GM19463 (cell line): Measurements from ENCODE around the gene ATP6V1B1.

Experiments
- ATAC-seq: cut with Tn5 transposase; IDR thresholded peaks from one replicate; pipeline ENCODE4 v1.9.1; 2021; ENCODE audit warnings: mild to moderate bottlenecking, moderate library complexity; ENCODE audit not compliant: unreplicated experiment

The ATP6V1B1 gene

DNA sequence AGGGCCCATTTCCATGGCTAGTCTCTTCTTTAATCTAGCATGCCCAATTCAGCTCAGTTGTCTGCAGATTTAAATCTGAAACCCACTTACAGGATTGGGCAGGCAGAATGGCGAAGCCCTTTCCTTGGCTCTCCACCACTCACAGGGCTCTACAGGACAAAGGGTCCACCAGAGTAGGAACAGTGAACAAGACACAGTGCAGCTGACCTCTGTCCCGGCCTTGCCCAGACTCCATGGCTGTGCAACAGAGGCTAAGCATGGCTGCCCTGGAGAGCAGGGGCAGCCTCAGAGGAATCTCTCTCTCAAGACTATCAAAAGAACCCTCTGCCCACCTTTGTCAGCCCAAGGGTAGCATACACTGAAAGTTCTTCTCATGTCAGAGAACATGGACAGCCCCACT is 9.7 kb upstream of the ATP6V1B1 start:
- no peak for ATAC-seq

DNA sequence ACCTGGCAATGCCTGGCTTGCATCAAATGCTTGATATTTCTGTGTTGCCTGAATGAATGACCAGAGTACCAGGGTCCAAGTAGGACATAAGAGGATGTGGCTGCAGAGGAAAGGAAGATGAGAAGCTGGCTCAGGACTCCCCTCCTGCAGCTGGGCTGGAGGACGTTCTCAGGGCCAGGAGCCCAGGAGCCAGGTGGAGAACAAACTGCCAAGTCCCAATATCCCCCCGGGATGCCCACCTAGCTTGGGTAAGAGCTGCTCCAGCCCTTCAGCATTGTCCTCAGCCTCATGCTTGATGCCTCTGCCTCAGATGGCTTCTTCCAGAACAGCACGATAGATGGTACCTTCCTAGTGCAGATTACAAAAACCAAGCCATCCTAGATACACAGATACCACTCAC is 8.6 kb upstream of the ATP6V1B1 start:
- no peak for ATAC-seq

DNA sequence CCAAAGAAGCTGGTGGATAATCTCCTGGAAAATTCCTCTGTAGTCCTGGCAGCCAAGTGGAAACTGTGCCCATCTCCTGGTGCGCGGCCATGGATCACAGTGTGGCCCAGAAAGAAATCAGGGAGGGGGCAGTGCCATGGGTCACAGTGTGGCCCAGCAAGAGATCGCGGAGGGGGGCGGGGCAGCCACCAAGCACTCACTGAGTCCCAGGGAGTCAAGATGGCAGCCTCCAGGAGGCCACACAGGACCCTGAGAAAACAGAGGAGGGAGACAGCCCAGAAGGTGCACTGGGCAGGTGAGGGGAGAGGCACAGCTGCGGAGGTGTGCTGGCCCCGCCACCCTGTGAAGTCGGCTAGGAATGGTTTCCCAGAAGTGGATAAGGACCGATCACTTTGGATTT is 8.1 kb upstream of the ATP6V1B1 start:
- ATAC-seq = no peak

DNA sequence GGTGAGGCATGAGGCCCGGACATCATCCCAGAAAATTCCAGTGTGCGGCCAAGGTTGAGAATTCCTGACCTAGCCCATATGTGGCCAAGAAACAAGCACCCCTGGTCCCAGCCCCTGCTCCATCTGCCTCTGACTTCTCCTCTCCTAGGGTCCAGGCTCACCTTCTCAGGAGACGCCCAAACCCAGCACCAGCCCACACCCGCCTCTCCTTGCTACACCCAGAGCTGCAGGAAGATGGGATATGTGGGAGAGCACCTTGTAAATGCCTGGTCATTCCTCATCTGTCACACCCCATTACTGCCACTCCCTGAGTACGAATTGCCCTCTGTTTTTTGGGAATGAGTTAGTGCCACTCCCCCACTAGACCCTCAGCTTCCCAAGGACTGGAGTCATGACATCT is 7.3 kb upstream of the ATP6V1B1 start:
- ATAC-seq = no peak

DNA sequence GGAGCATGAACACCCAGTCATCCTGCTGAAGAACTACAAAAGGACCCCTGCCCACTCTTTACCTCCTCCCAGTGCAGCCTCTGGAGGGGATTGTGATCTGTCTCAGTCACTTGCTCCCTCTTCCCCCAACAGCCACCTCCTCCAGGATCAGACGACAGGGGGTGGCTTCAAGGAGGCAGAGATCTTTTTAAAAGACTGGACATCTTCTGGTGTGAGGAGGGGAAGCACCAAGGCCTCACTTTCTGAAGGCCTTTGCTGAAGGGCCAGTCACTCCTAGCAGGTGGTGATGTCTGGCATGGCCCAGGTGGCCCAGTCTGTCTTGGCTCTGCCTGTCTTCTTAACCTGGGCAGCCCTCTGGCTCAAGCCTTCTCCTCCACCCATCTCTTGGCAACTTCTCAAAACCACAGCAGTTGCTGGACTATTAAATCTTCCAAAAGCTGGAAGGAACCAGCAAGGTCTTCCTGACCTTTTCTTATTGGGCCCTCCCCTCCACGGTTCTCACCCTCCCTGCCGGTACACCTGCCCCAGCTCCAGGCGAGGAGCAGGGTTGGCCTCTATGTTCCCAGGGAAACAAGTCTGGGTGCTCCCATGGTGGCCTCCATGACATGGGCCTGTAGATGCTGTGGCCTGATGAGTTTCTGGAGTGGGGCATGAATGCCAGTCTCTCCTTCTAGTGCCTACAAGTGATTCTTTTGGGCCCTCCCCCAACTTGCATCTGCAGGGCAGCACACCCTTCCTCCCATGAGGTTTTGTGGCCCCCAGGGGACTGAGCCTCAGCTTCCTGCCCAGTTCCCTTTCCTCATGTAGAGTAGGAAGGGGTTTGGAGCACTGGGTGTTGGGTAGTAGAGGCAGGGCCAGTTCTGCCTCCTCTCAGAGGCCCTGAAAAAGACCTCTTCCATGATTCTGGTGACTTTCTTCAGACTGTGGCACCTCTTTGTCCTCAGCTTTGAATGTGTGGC is 5.0 kb upstream of the ATP6V1B1 start:
- ATAC-seq = no peak

DNA sequence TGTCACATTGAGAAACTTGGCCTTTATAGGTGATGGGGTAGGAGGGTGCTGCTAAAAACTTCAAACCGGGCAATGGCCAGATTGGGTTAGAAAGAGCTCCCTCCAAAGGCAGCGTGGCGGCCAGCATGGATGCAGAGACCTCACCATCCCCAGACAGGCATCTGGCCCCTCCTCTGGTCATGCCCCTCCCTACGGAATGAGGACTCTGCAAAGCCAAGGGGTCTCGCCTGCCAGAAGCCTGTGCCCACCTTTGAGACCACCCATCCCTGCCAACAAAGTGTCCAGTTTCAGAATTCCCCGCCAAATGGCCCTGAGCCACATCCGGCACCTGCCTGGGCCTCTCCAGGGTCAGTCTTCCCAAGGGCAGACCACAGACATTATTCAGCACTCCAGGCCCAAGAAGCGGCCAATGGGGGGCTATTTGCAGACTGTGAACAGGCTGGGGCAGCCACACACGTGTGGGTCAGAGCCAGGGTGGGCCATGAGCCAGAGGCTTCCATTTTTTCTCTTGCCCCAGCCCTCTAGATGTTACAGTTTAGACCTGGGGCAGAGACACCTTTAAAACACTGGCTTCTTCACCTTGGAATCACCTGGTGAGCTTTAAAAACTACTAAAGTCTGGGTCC is 4.2 kb upstream of the ATP6V1B1 start:
- no peak for ATAC-seq

DNA sequence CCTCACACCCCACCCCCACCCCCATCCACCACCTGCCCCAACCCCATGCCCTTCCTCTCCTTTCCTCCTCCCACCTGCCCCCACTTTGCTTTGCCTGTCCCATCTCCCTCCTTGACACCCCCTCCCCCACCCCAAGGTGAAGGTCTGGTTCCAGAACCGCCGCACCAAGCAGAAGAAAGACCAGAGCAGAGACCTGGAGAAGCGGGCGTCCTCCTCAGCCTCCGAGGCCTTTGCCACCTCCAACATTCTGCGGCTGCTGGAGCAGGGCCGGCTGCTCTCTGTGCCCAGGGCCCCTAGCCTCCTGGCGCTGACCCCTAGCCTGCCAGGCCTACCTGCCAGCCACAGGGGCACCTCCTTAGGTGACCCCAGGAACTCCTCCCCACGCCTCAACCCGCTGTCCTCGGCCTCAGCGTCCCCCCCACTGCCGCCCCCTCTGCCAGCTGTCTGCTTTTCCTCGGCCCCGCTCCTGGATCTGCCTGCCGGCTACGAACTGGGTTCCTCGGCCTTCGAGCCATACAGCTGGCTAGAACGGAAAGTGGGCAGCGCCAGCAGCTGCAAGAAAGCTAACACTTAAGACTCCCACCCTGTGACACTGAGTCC is 3.0 kb upstream of the ATP6V1B1 start:
- no peak for ATAC-seq

DNA sequence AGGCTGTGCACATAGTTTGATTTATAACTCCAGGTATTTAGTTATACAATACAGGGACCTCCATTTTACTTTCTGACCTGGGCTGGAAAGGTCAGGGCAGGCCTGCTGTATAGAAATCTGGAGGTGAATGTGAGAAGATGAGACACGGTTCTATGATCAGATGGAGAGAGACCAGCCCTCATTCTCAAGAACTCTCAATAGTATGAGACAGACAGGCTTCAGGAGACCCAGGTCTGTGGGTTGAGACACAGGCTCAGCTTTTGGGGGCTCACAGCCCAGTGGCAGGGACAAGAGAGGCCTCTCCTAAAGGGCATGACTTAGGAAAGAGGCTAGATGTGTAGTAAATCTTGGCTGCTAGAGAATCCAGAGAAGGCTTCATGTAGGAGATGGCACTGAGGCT is 719 bp upstream of the ATP6V1B1 start:
- ATAC-seq = no peak

DNA sequence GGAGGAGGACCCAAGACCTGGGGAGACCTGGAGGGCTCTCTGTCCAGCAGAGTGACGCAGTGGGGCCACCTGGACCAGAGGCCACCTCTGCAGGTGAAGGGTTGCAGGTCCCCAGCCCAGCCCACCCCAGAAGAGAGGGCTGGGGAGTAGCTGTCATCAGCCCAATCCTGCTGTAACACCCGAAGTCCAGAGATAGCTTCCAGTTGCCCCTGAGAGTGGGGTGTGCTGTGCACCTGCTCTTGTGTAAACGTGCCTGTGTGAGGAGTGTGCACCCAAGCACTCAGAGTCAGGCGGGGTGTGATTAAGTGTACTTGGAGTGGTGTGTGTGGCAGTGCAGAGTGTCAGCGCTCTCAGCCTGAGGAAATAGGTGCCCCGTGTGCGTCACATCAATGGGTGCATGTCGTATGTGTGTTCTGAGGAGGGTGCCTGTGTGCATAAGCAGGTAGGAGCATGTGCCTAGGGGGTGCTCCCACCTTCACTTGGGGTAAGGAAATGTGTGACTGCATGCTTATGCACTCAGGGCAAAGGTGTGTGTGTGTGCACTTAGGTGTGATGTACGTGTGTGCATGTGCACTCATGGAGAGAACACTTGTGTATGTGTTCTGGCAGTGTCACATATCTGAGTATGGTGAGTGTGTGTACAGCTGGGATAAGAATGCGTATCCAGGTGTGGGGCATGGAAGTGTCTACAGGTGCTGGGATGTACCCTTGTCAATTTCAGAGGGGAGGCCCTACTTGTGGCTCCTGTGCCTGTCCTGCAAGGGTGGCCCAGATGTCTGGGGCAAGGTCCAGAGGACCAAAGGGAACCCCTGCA is 672 bp downstream of the ATP6V1B1 start:
- no peak for ATAC-seq

DNA sequence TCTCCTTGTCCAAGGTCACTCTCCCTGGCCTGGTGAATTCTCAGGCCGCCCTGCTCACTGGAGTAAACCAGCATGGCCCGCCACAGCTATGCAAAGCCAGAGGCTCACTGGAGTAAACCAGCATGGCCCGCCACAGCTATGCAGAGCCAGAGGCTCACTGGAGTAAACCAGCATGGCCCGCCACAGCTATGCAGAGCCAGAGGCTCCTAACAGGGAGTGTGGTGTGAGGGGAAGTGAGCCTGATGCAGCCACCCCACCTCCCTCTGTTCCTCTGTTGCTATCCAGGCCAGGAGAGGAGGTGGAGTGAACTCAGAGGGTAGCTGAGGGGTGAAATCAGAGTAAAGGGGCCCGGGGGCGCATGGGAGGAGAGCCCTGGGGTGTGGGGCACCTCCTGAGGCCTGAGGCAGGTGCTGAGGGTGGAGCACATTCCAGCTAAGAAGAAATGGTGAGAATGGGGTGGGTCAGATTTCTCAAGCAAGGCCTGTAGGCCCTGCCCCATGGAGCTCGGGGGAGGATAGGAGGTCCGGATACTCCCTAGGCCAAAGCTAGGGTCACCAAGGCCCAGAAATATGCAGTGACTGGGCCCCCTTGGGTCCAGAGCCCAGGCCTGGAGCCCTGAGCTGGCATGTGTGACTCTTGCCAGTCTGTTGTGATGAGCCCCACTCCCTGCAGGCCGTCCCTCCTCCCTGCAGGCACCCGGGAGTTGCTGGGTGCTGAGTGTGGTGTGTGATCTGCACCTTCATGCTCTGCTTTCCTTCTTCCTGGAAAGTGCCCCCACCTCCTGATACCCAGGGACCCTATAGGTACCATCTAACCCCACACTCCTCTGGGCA is 1.5 kb downstream of the ATP6V1B1 start:
- no peak for ATAC-seq

DNA sequence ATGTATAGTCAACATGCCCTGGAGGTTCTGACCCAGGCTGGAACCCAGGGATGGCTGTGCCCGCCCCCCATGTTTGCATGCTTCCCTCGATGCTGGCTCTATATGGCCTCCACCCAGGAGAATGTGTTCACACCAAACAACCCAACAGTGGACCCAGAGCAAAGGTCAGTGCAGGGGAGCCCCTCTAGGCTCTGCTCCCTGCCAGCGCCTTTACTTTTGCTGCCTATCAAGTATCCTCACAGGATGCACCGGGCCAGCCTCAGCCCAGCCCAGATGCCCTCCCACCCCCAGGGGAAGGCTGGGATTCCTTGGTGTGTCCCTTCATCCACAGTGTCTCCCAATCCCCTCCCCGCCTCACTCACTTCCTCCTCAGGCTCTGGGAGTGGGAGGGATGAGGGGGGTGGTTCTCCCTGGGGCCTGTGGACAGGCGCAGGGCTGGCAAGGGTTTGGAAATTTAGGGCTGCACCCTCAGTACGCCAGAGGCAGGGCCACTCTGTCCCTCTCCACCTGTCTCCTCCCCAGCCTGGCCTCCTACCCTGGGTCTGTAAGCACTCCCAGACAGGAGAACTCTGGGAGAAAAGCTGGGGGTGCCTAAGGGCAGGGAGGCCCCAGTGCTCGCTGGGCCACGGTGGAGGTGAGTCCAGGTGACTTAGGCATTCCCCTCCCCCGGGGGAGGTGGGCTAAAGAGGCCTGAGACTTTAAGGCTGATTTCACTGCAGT is 2.3 kb downstream of the ATP6V1B1 start:
- no peak for ATAC-seq

DNA sequence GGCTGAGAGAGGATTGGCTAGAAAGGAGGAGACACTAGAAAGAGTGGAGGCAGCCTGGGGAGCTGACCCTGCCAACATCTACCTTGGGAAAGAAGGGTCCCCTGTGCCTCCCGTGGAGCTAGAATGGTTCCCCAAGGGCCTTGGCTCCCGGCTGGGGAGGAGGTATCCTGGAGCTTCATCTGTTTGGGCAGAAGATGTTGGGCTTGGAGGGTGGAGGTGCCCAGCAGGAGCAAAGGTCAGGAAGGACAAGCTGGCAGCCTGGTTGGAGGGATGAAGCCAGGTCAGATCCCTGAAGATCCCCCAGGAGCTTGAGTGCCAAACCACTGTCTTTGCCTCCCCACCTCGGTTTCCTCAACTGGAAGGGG is 2.9 kb downstream of the ATP6V1B1 start:
- no peak for ATAC-seq

DNA sequence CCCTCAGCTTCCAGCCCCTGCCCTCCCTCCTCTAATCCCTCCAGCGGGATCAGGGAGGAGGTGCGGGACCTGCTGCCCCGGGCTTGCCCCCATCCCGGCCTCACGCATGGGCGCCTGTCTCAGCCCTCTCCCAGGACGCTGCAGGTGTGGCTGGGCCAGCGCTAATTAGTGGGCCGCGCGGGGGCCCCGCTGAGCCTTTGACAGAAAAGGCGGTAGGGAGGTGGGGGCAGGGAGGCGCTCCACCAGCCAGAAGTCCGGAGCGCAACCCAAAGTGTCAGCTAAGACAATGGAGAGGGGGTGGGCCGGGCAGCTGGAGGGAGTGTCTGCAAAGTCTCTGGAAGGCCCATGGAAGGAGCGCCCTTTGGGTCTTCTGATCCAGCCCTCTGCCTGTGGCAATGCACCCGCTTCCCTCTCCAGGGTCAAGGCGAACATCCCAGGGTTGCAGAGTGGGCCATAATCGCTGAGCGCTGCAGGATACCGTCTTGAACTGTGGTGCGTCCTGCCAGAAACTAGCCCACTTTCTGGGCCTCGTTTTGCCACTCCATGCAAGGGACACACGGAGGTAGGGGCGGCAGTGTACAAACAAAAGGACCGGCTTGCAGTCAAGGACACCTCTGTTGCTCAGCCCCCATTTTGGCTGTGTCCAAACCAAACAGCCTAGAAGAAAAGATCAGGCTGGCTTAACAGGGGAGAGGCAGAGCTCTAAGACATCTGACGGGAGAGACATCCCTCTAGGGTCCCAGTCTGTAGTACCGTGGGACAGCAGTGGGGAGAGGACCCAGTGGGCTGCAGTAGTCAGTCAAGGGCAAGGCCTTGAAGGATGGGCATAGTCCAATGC is 3.5 kb downstream of the ATP6V1B1 start:
- ATAC-seq = no peak

DNA sequence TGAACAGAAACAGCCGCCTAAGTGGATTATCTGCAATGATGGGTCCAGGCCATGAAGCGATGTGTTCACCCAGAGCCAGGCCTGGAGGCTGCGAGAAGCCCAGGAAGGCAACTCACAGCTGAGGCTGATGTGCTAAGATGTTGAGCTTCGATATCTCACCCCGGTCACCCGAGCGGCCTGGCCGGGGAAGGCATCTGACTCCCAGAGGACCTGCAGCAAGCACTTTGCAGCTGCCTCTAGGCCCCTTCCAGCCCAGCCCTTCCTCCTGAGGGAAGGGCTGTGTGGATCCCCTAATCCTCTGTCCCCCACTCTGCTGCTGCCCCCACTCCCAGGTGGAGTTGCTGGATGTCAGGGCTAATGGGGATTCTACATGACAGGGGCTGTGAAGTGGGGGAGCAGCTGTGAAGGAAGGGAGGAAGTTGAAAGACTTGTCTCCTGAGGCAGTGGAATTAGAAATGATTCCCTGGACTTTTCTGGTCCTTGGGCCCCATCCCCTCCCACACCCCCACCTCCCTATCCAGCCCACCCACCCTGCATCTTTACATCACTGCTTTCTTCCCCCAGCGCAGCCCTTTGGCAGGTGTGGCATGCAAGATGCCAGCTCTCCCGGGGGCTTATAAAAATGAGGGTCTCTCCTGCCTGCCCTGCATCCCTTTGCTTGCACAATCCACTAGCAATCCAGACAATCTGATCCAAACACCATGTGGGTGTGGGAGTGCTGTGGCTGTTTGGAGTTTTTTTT is 4.3 kb downstream of the ATP6V1B1 start:
- ATAC-seq = no peak

DNA sequence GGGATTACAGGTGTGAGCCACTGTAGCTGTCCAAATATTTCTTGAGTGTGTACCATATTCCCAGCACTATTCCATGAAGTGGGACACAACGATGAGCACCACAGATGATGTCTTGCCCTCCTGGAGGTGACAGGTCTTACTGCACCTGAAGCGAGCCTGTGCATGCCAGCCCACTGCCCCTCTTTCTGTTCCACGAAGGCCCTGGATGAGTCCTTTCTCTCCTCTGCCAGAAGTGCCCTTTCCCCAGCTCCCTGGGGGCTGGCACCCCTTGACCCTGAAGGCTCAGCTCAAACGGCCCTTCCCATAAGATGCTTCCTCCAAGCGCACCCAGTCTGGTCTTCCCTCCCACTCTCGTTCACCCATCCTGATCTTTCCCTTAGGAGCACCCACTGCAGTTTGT is 5.5 kb downstream of the ATP6V1B1 start:
- ATAC-seq = no peak

DNA sequence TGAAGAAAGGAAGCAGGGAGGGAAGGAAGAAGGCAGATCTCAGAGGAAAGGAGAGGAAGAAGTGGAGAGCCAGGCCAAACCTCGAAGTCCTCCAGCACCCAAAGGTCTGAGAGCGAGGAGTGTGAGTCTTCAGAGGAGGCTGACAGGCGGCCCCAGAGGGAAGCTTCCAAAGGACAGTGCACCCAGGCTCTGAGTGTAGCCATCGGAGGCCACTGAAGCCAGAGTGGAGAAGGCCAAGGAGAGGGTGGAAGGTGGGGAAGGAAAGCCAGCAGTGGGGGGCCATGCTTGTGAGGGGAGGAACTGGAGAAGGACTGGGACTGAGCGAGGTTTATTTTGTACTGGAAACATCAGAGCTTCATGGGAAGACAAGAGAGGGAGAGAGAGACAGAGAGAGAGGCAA is 6.0 kb downstream of the ATP6V1B1 start:
- no peak for ATAC-seq

DNA sequence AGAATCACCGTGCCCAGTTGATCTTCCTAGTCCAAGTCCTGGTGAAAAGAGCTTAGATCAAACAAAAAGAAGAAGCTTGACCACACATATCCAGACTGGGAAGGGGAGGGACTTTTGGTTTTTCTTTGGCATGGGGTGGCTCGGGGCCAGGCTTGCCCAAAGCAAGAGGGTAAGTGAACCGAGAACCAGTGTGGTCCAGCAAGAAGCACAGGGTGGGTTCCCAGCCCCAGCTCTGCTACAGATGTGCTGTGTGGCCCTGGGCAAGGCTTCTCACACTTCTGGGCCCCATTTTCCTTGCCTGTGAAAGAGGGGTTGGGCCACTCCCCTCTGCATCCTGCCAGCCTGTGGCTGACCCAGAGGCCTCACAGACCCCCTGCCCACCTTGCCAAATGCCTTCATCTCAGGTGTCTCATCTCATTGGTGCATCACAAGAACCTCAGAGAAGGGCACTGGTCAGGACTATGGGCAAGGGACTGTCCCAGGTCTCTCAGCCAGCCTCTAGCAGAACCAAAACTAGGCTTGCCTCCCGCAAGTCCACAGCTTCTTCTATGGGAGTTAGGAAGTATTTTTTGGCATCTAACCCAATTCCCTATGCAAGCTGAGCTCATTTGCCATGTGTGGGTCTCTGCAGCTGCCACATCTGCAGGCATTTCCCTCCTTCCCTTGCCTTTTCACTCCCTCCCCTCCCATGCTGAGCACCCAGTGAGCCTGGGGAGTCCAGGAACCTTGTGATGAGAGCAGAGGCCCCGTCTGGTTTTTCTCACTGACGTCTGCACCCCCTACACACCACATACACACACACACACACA is 6.9 kb downstream of the ATP6V1B1 start:
- ATAC-seq = no peak
